ENCODE measurements around the gene DNAAF1.
"Not testable (repeated sequence)": the region's sequence is repeated elsewhere in the genome, so short reads cannot be mapped to it uniquely, and the experiment has no call there.

The DNAAF1 gene

GRCh38 chr16:84212154-84212553 lies 67.0 kb downstream of the DNAAF1 start:
- no peak for DNase-seq (ENCODE audit: low spot score)

- no peak for DNase-seq (ENCODE audit: low spot score)
These were observed 67.5 kb downstream of the DNAAF1 start for GRCh38 chr16:84212631-84213030.

- DNase-seq (ENCODE audit: low spot score), result no peak
These were observed 69.5 kb downstream of the DNAAF1 start for GRCh38 chr16:84214451-84215066.

GRCh38 chr16:84215531-84215930 lies 70.4 kb downstream of the DNAAF1 start:
- DNase-seq (ENCODE audit: low spot score), result no peak

GRCh38 chr16:84216144-84216543 lies 71.0 kb downstream of the DNAAF1 start:
- DNase-seq (ENCODE audit: low spot score), result not testable (repeated sequence)

GRCh38 chr16:84218176-84218823 lies 73.2 kb downstream of the DNAAF1 start:
- DNase-seq (ENCODE audit: low spot score), result no peak

- DNase-seq (ENCODE audit: low spot score), result no peak
These were observed 73.8 kb downstream of the DNAAF1 start for GRCh38 chr16:84218956-84219355.

GRCh38 chr16:84220851-84221250 lies 75.7 kb downstream of the DNAAF1 start:
- no peak for DNase-seq (ENCODE audit: low spot score)

GRCh38 chr16:84223456-84223855 lies 78.3 kb downstream of the DNAAF1 start:
- no peak for DNase-seq (ENCODE audit: low spot score)

GRCh38 chr16:84224554-84224953 lies 79.4 kb downstream of the DNAAF1 start:
- DNase-seq (ENCODE audit: low spot score), result no peak

GRCh38 chr16:84225126-84225525 lies 80.0 kb downstream of the DNAAF1 start:
- DNase-seq (ENCODE audit: low spot score), result no peak

- no peak for DNase-seq (ENCODE audit: low spot score)
These were observed 80.5 kb downstream of the DNAAF1 start for GRCh38 chr16:84225571-84225970.

- DNase-seq (ENCODE audit: low spot score), result no peak
These were observed 80.9 kb downstream of the DNAAF1 start for GRCh38 chr16:84226026-84226425.
